ENCODE measurements around the gene ANXA8L1. TPM values are rescaled to one million over a fixed set of nuclear protein-coding genes. Genes with fewer than 3 reads are reported as not detected.
"Not testable (repeated sequence)": the region's sequence is repeated elsewhere in the genome, so short reads cannot be mapped to it uniquely, and the experiment has no call there.

ANXA8L1 gene
- polyA plus RNA-seq, 1 donor from 2014 or later, result not detected

DNA sequence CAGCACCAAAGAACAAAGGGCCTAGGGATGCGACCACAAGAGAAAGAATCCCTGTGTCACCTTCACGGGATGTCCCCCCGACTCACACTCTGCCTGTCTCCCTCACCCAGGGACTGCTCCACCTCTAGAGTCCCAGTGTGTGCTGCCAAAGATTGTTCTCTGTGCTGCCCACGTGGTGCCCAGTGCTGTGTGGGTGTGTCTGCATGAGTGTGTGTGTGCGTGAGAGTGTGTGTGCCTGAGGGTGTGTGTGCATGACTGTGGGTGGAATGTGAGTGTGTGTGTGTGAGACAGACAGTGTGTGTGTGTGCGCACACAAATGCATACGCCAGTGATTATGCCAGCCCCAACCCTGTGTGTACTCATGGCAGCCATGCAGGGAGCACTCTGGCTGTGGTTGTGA is 10.3 kb downstream of the ANXA8L1 start:
- not testable (repeated sequence) for H3K27ac ChIP-seq (ENCODE audit: low read length); H3K9ac ChIP-seq (ENCODE audit: low read length); H3K9me3 ChIP-seq (ENCODE audit: low read length); H3K4me2 ChIP-seq (ENCODE audit: low read length); H4K20me1 ChIP-seq (ENCODE audit: insufficient read depth); H3K79me2 ChIP-seq (replicated peaks; ENCODE audit: insufficient read depth, low read length); H3F3A ChIP-seq (ENCODE audit: insufficient read depth, low read length, poor library complexity, severe bottlenecking); H3K9me2 ChIP-seq (ENCODE audit: insufficient read depth, low read length); H3K4me3 ChIP-seq (ENCODE audit: low read length); H3K36me3 ChIP-seq (ENCODE audit: insufficient read depth, low read length); H3K27me3 ChIP-seq (ENCODE audit: insufficient read depth, low read depth, low read length); H2AFZ ChIP-seq (ENCODE audit: low read depth, low read length)

DNA sequence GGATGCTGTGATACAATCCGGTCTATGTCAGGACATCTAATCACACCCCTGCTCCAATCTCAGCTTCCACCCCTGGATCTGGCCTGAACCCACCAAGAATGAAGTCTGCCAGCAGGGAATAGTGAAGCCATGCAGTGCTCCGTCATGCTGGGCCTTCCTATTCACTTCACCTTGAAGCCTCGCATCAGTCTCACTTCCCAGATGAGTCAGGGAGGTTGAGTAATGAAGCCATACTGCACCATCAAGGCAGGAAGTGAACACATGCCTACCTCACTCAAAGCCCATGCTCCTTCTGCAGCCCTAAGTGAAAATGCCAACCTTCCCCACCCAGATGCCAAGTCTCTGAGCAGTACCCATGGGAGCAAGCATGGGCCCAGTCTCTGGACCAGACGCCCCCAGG is 11.1 kb downstream of the ANXA8L1 start:
- not testable (repeated sequence) for H3K36me3 ChIP-seq (ENCODE audit: insufficient read depth, low read length); H3K9me2 ChIP-seq (ENCODE audit: insufficient read depth, low read length); H3K79me2 ChIP-seq (replicated peaks; ENCODE audit: insufficient read depth, low read length); H2AFZ ChIP-seq (ENCODE audit: low read depth, low read length); H3K27ac ChIP-seq (ENCODE audit: low read length); H3F3A ChIP-seq (ENCODE audit: insufficient read depth, low read length, poor library complexity, severe bottlenecking); H4K20me1 ChIP-seq (ENCODE audit: insufficient read depth); H3K27me3 ChIP-seq (ENCODE audit: insufficient read depth, low read depth, low read length); H3K4me2 ChIP-seq (ENCODE audit: low read length); H3K9ac ChIP-seq (ENCODE audit: low read length); H3K9me3 ChIP-seq (ENCODE audit: low read length); H3K4me3 ChIP-seq (ENCODE audit: low read length)

DNA sequence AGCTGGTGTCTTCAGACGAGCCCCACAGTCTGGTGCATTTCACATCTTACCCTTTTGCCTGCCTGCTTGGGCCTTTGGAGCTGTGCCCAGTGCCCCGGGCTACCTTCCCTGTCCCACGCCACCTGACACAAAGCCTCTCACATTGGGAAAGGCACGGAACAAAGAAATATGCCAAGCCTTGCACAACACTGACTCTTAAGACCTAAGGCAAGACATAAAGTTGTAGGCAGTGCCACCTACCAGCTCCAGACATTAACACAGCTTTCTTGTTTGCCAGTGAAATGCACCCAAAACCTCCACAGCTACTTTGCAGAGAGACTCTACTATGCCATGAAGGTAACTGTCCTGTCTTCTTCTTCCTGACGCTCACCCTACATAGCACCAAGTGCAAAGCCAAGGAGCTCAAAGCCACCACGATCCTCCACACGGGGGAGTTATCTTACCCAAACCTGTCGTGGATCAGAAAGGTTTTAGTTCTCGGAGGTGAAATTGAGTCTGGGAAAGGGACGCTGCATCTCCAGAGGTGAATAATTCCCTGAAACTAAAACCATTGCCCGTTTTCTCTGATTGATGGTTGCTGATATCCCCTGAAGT is 11.8 kb downstream of the ANXA8L1 start:
- H2AFZ ChIP-seq (ENCODE audit: low read depth, low read length); H3K9me3 ChIP-seq (ENCODE audit: low read length); H3K36me3 ChIP-seq (ENCODE audit: insufficient read depth, low read length); H3K4me2 ChIP-seq (ENCODE audit: low read length); H3K9ac ChIP-seq (ENCODE audit: low read length); H3K27me3 ChIP-seq (ENCODE audit: insufficient read depth, low read depth, low read length); H3F3A ChIP-seq (ENCODE audit: insufficient read depth, low read length, poor library complexity, severe bottlenecking); H4K20me1 ChIP-seq (ENCODE audit: insufficient read depth); H3K4me3 ChIP-seq (ENCODE audit: low read length); H3K9me2 ChIP-seq (ENCODE audit: insufficient read depth, low read length); H3K27ac ChIP-seq (ENCODE audit: low read length); H3K79me2 ChIP-seq (replicated peaks; ENCODE audit: insufficient read depth, low read length): not testable (repeated sequence)

DNA sequence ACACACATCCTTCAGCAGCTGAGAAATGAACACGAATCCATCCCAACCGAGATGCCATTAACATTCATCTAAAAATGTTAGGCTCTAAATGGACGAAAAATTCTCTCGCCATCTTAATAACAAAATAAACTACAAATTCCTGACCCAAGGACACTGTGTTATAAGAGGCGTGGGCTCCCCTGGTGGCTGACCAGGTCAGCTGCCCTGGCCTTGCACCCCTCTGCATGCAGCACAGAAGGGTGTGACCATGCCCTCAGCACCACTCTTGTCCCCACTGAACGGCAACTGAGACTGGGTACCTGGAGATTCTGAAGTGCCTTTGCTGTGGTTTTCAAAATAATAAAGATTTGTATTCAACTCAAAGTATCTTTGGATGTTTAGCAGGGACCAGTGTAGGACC is 15.8 kb downstream of the ANXA8L1 start:
- H3K9me3 ChIP-seq (ENCODE audit: low read length); H2AFZ ChIP-seq (ENCODE audit: low read depth, low read length); H3K27ac ChIP-seq (ENCODE audit: low read length); H4K20me1 ChIP-seq (ENCODE audit: insufficient read depth); H3K9me2 ChIP-seq (ENCODE audit: insufficient read depth, low read length); H3K36me3 ChIP-seq (ENCODE audit: insufficient read depth, low read length); H3K4me3 ChIP-seq (ENCODE audit: low read length); H3K27me3 ChIP-seq (ENCODE audit: insufficient read depth, low read depth, low read length); H3F3A ChIP-seq (ENCODE audit: insufficient read depth, low read length, poor library complexity, severe bottlenecking); H3K79me2 ChIP-seq (replicated peaks; ENCODE audit: insufficient read depth, low read length); H3K4me2 ChIP-seq (ENCODE audit: low read length); H3K9ac ChIP-seq (ENCODE audit: low read length): not testable (repeated sequence)

DNA sequence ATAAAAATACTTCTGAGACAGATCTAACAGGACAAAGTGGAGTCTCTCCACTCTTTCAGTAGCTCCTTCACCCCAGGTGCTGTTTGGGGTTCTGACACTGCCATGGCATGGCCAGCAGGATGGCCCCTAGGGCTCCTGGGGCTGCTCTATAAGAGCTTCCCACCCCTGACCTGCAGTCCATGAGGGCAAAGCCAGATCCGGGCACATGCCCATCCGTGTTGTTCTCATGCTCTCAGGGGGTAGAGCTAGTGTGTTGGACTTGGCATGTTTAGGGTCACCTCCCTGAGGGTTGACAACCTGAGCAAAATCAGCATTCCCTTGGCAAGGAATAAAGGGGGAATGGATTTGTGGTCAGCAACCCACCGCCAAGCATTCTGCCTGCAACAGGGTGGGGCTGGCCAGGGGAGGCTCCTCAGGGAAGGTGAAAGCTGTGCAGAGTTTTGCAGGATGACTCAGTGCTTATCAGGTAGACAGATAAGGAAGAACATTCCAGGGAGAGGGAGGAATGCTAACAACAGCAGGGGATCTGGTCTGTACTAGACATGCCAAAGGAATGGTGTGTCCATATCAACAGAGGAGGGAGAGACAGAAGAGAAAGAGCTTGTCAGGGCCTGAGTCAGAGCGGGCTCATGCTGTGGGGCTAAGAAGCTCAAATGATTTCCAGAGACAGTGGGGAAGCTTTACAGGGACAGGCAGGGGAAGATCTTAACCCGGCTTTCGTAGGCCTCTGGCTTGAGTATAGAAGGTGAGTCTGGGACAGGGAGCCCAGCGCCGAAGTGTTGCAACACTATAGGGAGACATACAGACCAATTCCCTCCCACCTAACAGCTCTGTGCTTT is 21.1 kb downstream of the ANXA8L1 start:
- H3K9me3 ChIP-seq (ENCODE audit: low read length); H4K20me1 ChIP-seq (ENCODE audit: insufficient read depth); H3K4me2 ChIP-seq (ENCODE audit: low read length); H3K27ac ChIP-seq (ENCODE audit: low read length); H3K9me2 ChIP-seq (ENCODE audit: insufficient read depth, low read length); H3K9ac ChIP-seq (ENCODE audit: low read length); H3K4me3 ChIP-seq (ENCODE audit: low read length); H3K79me2 ChIP-seq (replicated peaks; ENCODE audit: insufficient read depth, low read length); H3K36me3 ChIP-seq (ENCODE audit: insufficient read depth, low read length); H2AFZ ChIP-seq (ENCODE audit: low read depth, low read length); H3K27me3 ChIP-seq (ENCODE audit: insufficient read depth, low read depth, low read length); H3F3A ChIP-seq (ENCODE audit: insufficient read depth, low read length, poor library complexity, severe bottlenecking): not testable (repeated sequence)

DNA sequence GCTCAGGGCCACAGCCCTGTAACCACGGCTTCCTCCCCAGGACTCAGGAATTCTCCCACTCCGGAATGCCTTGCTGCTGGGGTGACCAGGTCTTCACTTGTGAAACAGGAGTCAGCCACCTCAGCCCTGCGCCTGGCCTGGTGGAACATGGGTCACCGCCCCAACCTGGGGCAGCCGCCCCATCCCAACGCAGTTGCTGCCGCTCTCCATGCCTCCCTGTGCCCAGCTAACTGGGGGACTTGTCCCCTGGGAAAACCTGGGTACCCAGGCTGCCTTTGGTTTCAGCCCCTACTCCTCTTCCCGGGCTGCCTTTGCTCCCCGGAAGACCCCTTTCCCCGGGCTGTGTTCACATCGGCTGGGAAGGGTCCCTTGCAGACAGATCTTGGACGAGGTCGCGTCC is 22.2 kb downstream of the ANXA8L1 start:
- not testable (repeated sequence) for H2AFZ ChIP-seq (ENCODE audit: low read depth, low read length); H3K27ac ChIP-seq (ENCODE audit: low read length); H3K36me3 ChIP-seq (ENCODE audit: insufficient read depth, low read length); H3K9ac ChIP-seq (ENCODE audit: low read length); H3K4me2 ChIP-seq (ENCODE audit: low read length); H3F3A ChIP-seq (ENCODE audit: insufficient read depth, low read length, poor library complexity, severe bottlenecking); H3K27me3 ChIP-seq (ENCODE audit: insufficient read depth, low read depth, low read length); H3K4me3 ChIP-seq (ENCODE audit: low read length); H3K9me3 ChIP-seq (ENCODE audit: low read length); H4K20me1 ChIP-seq (ENCODE audit: insufficient read depth); H3K9me2 ChIP-seq (ENCODE audit: insufficient read depth, low read length); H3K79me2 ChIP-seq (replicated peaks; ENCODE audit: insufficient read depth, low read length)
